Glutamatergic neuron (in vitro differentiated cells): ENCODE data around the gene LNP1. TPM values are rescaled to one million over a fixed set of nuclear protein-coding genes. Genes with fewer than 3 reads are reported as not detected.
A peak's percentile ranks its signal among the peaks of the same experiment; 100 is the strongest.

ENCODE experiments used
- DNase-seq: peaks from one replicate; pipeline ENCODE4 v3.0.0; 2022
- H3K27ac Mint-ChIP-seq: one replicate; pipeline ENCODE4 v1.8.0; 2020; ENCODE audit warnings: mild to moderate bottlenecking, mixed read lengths, inconsistent platforms; ENCODE audit not compliant: unreplicated experiment
- H3K27me3 Mint-ChIP-seq: one replicate; pipeline ENCODE4 v1.8.0; 2020; ENCODE audit warnings: mild to moderate bottlenecking, moderate library complexity, mixed read lengths, inconsistent platforms; ENCODE audit not compliant: unreplicated experiment
- H3K36me3 Mint-ChIP-seq: one replicate; pipeline ENCODE4 v1.8.0; 2020; ENCODE audit warnings: mild to moderate bottlenecking, mixed read lengths, inconsistent platforms; ENCODE audit not compliant: unreplicated experiment
- H3K4me1 Mint-ChIP-seq: one replicate; pipeline ENCODE4 v1.8.0; 2020; ENCODE audit warnings: mild to moderate bottlenecking, low read depth, mixed read lengths, inconsistent platforms; ENCODE audit not compliant: unreplicated experiment
- H3K4me3 Mint-ChIP-seq: one replicate; pipeline ENCODE4 v1.8.0; 2020; ENCODE audit warnings: mild to moderate bottlenecking, mixed read lengths, inconsistent platforms; ENCODE audit not compliant: unreplicated experiment
- H3K9me3 Mint-ChIP-seq: one replicate; pipeline ENCODE4 v1.8.0; 2020; ENCODE audit warnings: mild to moderate bottlenecking, moderate library complexity, mixed read lengths, inconsistent platforms; ENCODE audit not compliant: unreplicated experiment
- CTCF ChIP-seq: fragments of 200-600 bp; sonication (generic); IDR thresholded peaks from one replicate; pipeline ENCODE4 v1.5.0; 2021; ENCODE audit not compliant: partially characterized antibody, unreplicated experiment
- total RNA-seq: library from RNA; stranded (reverse); fragmentation: NEBNext Ultra II Directional; extraction: Animal tissue kit (Norgen Biotek cat#: 25700); gene quantifications from one replicate; pipeline ENCODE4 v1.2.1, GENCODE V29; 2021; ENCODE audit not compliant: unreplicated experiment

LNP1 gene
- total RNA-seq, 1 donor from 2014 or later, result 2.0 TPM

GRCh38 chr3:100492059-100493006, 91.0 kb downstream of the LNP1 start, which contains the start of gene TMEM45A:
TSS of gene TMEM45A (plus strand) at chr3:100492619. CDS start at chr3:100555212, 62,593 bp downstream.
- peak; percentile 96 for DNase-seq
- no peak for TF ChIP-seq CTCF
- H3K36me3 Mint-ChIP-seq, result no peaks in the 10 kb centered on the region
- peak within 1 kb of the TSS; percentile 83 for H3K4me3 Mint-ChIP-seq
- H3K9me3 Mint-ChIP-seq, result no peaks in the 10 kb centered on the region
- peaks cover 6% of the 10 kb centered on the region for H3K27me3 Mint-ChIP-seq
- peaks cover 2% of the 10 kb centered on the region for H3K4me1 Mint-ChIP-seq
- peak within 1 kb of the TSS; percentile 71 for H3K27ac Mint-ChIP-seq

- no peak for DNase-seq
- no peak for TF ChIP-seq CTCF
- H3K27ac Mint-ChIP-seq, result no peak overlapping the region
- no peaks in the 10 kb centered on the region for H3K36me3 Mint-ChIP-seq
- peaks cover under 1% of the 10 kb centered on the region for H3K4me1 Mint-ChIP-seq
- H3K9me3 Mint-ChIP-seq, result no peaks in the 10 kb centered on the region
- peaks cover 3% of the 10 kb centered on the region for H3K27me3 Mint-ChIP-seq
- H3K4me3 Mint-ChIP-seq, result no peak overlapping the region
Observed at GRCh38 chr3:100496711-100497261, 95.4 kb downstream of the LNP1 start.

GRCh38 chr3:100499651-100500050, 98.3 kb downstream of the LNP1 start:
- DNase-seq, result no peak
- no peak overlapping the region for H3K27ac Mint-ChIP-seq
- TF ChIP-seq CTCF, result no peak
- H3K36me3 Mint-ChIP-seq, result no peaks in the 10 kb centered on the region
- H3K27me3 Mint-ChIP-seq, result peaks cover 5% of the 10 kb centered on the region
- H3K4me3 Mint-ChIP-seq, result no peak overlapping the region
- no peaks in the 10 kb centered on the region for H3K9me3 Mint-ChIP-seq
- H3K4me1 Mint-ChIP-seq, result no peaks in the 10 kb centered on the region

- H3K36me3 Mint-ChIP-seq, result no peaks in the 10 kb centered on the region
- no peak for DNase-seq
- H3K4me3 Mint-ChIP-seq, result no peak overlapping the region
- H3K27ac Mint-ChIP-seq, result no peak overlapping the region
- peaks cover 1% of the 10 kb centered on the region for H3K27me3 Mint-ChIP-seq
- no peaks in the 10 kb centered on the region for H3K9me3 Mint-ChIP-seq
- H3K4me1 Mint-ChIP-seq, result no peaks in the 10 kb centered on the region
- no peak for TF ChIP-seq CTCF
Observed at GRCh38 chr3:100500320-100500880, 99.1 kb downstream of the LNP1 start.
